NT2/D1 (cell line): ENCODE results near the gene PEG3.

Experiments
- DNase-seq: peaks from one replicate; pipeline ENCODE4 v3.0.0-alpha.2; 2011; ENCODE audit warnings: low read depth, low spot score
- H3K27me3 ChIP-seq: 2 replicates; pipeline ENCODE4 v1.6.0; 2011; ENCODE audit warnings: mild to moderate bottlenecking; ENCODE audit not compliant: insufficient read length, insufficient read depth
- H3K36me3 ChIP-seq: 2 replicates; pipeline ENCODE4 v1.6.1; 2011; ENCODE audit warnings: mild to moderate bottlenecking, low read length, mixed read lengths; ENCODE audit not compliant: insufficient read depth, insufficient read length
- H3K4me1 ChIP-seq: 2 replicates; pipeline ENCODE4 v1.5.1; 2011; ENCODE audit not compliant: insufficient read depth, insufficient read length
- H3K4me3 ChIP-seq: 2 replicates; pipeline ENCODE4 v1.5.1; 2011; ENCODE audit warnings: low read depth; ENCODE audit not compliant: insufficient read length
- H3K9ac ChIP-seq: 2 replicates; pipeline ENCODE4 v1.6.0; 2011; ENCODE audit warnings: low read depth; ENCODE audit not compliant: insufficient read length
- H3K9me3 ChIP-seq: 2 replicates; pipeline ENCODE4 v1.5.1; 2011; ENCODE audit warnings: mild to moderate bottlenecking, low read length; ENCODE audit not compliant: insufficient read depth
- SUZ12 ChIP-seq: IDR thresholded peaks from 2 replicates; pipeline ENCODE4 v1.6.1; 2011; ENCODE audit not compliant: insufficient read length, insufficient read depth; ENCODE audit errors: extremely low read depth
- YY1 ChIP-seq: IDR thresholded peaks from 2 replicates; pipeline ENCODE4 v1.6.1; 2011; ENCODE audit not compliant: insufficient read length, insufficient read depth
- ZNF274 ChIP-seq: IDR thresholded peaks from 2 replicates; pipeline ENCODE4 v1.6.1; 2011; ENCODE audit warnings: mild to moderate bottlenecking, low read depth, low read length

Gene PEG3

DNA sequence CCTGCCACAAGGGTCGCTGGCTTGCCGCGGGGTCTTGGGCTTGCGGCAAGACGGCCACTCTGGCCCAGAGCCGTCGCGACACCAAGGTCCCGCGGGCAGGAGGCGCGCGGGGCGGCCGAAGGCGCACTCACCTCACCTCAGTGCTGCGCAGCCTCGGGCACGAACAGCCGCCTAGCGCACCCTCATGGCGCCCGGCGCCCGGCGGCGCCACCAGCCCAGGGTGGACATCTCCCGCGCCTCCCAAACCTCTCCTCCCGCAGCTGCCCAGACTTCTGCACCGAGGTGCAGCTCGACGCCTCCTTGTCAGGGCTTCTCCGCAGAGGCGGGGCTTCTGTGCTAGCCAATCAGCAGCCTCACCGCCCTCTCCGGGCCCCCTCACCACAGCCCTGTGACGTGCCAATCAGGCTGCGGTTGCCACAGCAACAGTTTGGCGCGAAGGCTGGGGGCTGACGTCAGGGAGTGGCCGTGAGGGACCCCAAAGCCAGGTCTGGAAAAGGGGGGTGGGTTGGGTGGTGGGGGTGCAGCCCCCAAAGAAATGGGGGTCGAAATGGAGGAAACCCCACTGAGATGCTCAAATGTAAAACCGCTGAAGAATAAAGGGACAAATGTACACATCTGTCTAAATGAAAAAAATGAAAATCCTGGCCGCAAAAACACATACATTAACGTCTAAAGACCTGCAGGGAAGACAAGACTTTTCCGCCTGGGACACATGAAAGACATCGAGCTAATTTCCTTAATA is at the start of gene PEG3, which contains the start of gene ZIM2:
TSS of gene PEG3 (minus strand) at position 276 of the 742 bp plus-strand sequence. CDS start 16,071 bp downstream, outside the sequence.
TSS of gene ZIM2 (minus strand) at position 276 of the 742 bp plus-strand sequence. CDS start 16,449 bp downstream, outside the sequence.
- Histone ChIP-seq H3K4me3 (peak within 1 kb of the TSS; percentile 91), H3K36me3 (peaks cover 5% of the 10 kb centered on the region), H3K4me1 (no peaks in the 10 kb centered on the region), H3K9ac (peak within 1 kb of the TSS; percentile 93), H3K27me3 (no peaks in the 10 kb centered on the region), H3K9me3 (no peaks in the 10 kb centered on the region)
- TF ChIP-seq SUZ12 (no peak), YY1 (no peak)
- DNase-seq, result peak; percentile 89

DNA sequence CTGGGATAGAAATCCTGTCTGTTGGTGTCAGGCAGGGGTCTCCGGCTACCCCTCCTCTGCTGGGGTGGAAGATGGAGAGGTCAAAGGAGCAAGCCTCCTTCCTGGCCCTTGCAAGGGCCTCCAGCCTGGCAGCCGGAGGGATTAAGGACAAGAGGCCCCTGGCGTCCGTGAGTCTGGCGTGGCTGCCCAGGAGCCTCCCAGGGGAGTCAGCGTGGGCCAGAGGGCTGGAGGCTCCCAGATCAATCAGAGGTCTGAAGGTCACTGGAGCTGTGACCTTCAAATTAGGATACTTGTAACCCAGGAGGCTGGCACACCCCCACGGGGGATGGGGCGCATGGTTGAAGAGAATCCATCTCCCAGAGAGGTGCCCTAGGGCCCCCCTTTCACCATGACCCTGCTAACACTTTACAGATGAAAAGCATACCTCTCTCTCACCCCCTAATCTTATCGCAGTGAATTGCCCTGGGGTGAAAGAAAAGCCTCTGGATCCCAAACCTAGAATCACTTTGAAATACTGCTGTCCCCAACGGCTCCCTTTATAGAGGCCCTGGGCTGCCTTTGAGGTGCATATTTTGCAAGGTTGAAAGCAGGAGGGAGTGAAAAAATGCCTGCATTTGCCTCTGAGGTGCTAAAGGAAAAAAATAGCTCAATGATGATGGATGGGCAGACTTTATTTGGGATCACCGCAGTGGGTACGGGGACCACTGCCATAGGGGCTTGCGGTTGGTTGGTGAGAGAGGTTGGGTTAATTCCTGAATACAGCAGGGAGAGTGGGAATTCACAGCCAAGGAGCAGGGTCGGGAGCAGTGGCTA is 44.9 kb upstream of the PEG3 start:
- peaks cover 5% of the 10 kb centered on the region for H3K4me1 ChIP-seq
- H3K4me3 ChIP-seq, result no peak overlapping the region
- TF ChIP-seq YY1 (no peak), ZNF274 (no peak), SUZ12 (no peak)
- no peaks in the 10 kb centered on the region for H3K36me3 ChIP-seq
- no peaks in the 10 kb centered on the region; the same call in 1 of the 2 replicates for H3K9me3 ChIP-seq
- peak; percentile 15 for DNase-seq
- no peaks in the 10 kb centered on the region for H3K27me3 ChIP-seq
- H3K9ac ChIP-seq, result peak overlapping the region; percentile 34

DNA sequence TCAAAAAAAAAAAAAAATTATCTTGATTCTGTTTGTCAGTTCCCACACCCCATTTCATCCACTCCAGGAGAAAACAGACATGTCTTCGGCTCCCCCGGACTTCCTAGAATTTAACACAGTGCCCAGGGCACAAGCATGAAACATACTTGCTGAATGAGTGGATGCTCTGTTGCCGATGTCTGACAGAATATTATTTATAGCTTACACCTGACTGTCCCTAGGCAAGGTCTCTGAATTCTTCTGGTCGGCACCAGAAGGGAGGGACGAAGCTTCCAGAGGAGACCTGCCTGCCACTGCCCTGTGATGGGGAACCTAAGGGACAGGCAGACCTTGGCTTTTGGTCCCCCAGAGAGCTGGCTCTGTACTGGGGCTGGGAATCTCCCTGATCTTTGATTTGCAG is 43.9 kb upstream of the PEG3 start:
- TF ChIP-seq SUZ12 (no peak), ZNF274 (no peak), YY1 (no peak)
- Histone ChIP-seq H3K27me3 (no peaks in the 10 kb centered on the region), H3K4me3 (no peak overlapping the region), H3K9ac (no peak overlapping the region), H3K9me3 (no peaks in the 10 kb centered on the region; the same call in 1 of the 2 replicates), H3K36me3 (no peaks in the 10 kb centered on the region), H3K4me1 (peaks cover 5% of the 10 kb centered on the region)
- DNase-seq, result no peak

DNA sequence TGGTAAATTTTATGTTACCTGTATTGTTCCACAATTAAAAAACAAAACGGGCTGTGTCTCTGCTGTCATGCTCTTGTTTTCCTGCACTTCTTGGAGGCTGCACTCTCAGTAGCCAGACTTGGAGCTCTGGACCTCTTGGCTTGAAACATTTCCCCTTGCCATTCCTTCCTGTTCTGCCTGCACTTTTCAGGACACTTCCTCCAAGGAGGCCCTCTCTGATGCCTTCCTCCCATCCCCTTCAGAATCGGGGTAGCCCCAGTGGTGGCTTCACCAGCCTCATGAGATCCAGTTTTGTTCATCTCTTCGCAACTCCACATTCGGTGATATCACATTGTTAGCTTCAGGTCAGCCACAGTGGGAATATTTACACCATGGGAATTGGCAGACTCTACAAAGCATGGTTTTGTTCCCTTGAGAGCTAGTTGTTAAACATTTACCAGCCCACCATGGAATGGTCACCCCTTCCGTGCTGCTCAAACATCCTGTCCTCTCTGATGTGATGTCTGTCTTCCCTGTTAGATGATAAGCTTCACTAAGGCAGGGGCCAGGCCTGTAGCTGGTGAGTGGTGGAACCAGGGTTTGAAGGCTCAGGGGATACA is 40.2 kb upstream of the PEG3 start:
- no peak for TF ChIP-seq SUZ12
- no peak for TF ChIP-seq ZNF274
- TF ChIP-seq YY1, result no peak
- H3K9me3 ChIP-seq, result no peaks in the 10 kb centered on the region
- H3K36me3 ChIP-seq, result no peaks in the 10 kb centered on the region
- H3K4me1 ChIP-seq, result peaks cover 5% of the 10 kb centered on the region
- no peak for DNase-seq
- H3K9ac ChIP-seq, result no peak overlapping the region
- no peaks in the 10 kb centered on the region for H3K27me3 ChIP-seq
- no peak overlapping the region for H3K4me3 ChIP-seq

DNA sequence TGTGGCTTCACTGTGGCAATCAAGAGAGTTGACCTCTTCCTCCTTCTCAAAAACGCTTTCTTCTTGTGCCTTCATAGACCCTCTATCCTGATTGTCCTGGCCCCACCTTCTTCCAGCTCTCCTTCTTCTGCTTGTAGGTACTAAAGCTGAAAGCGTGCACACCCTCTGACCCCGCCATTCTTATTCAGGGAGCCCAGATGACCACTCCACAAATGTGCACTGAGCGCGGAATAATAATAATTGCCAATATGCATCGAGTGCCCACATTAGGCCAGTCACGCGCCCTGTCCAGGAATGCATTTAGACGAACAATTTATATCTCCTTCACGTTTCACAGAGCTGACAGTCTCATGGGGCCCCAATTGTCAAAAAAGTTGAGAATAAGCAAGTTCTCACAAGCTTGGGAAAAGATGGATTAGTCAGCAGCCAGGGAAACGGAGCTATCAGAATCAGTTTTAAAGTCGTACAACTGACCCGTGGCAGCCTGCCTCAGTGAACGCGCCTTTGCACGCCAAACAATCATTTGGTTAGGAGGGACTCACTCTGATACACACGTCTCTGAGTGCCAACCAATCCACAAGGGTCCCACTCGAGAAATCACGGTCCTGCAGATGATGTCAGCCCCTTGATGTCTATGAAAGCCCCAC is 36.7 kb upstream of the PEG3 start:
- no peaks in the 10 kb centered on the region for H3K36me3 ChIP-seq
- H3K27me3 ChIP-seq, result no peaks in the 10 kb centered on the region
- H3K9ac ChIP-seq, result no peak overlapping the region
- H3K9me3 ChIP-seq, result peaks cover 10% of the 10 kb centered on the region; the same call in 1 of the 2 replicates
- DNase-seq, result no peak
- no peak for TF ChIP-seq SUZ12
- peaks cover 2% of the 10 kb centered on the region for H3K4me1 ChIP-seq
- H3K4me3 ChIP-seq, result no peak overlapping the region

DNA sequence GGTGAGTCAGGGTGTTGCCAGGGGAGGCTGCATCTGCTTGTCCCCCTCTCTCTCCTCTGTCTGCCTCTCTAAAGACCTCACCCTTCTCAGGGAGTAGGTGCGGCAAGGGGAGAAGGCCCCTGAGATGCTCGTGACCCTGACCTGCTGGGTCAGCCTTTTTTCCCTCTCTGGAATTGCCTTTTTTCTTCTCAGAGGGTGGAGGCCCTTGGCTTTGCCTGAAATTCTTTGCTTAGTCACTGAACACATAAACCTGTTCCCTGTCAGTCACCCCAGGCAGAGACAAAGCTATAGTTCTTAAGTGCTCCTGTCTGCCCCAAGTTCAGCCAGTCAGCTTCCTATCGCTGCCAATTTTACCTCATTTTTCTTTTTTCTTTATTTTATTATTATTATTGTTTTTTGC is 35.2 kb upstream of the PEG3 start:
- DNase-seq, result no peak

More for the DNA sequence above, 35.2 kb upstream of the PEG3 start:
- Histone ChIP-seq H3K9me3 (peaks cover 10% of the 10 kb centered on the region; the same call in 1 of the 2 replicates), H3K4me1 (peaks cover 2% of the 10 kb centered on the region), H3K36me3 (no peaks in the 10 kb centered on the region), H3K4me3 (no peak overlapping the region), H3K9ac (no peak overlapping the region), H3K27me3 (no peaks in the 10 kb centered on the region)
- no peak for TF ChIP-seq ZNF274
- no peak for TF ChIP-seq SUZ12
- TF ChIP-seq YY1, result no peak
